B cell (primary cell): ENCODE measurements around the gene FAM168A. TPM values are rescaled to one million over a fixed set of nuclear protein-coding genes. Genes with fewer than 3 reads are reported as not detected.

Experiments used
- ATAC-seq: fragments of 200-7000 bp; cut with Tn5 transposase; one replicate; pipeline ENCODE4 v1.10.0; 2021; ENCODE audit warnings: low read depth, mild to moderate bottlenecking, moderate number of reproducible peaks, moderate library complexity
- CTCF ChIA-PET: fragments of 350-600 bp; sonication (Branson Sonifier 250); formaldehyde crosslinking; loops from one replicate; lab custom pipeline; 2021; ENCODE audit warnings: antibody characterized with exemption, inconsistent platforms; lab: Charles Lee
- POLR2A ChIA-PET: fragments of 350-600 bp; sonication (Branson Sonifier 250); formaldehyde crosslinking; loops from one replicate; lab custom pipeline; 2021; ENCODE audit warnings: antibody characterized with exemption; lab: Charles Lee
- DNase-seq: peaks from one replicate; pipeline ENCODE4 v3.0.0; 2013
- H2AFZ ChIP-seq: 2 replicates; pipeline ENCODE4 v1.6.1; 2012; ENCODE audit warnings: mild to moderate bottlenecking, low read depth, low read length; ENCODE audit not compliant: insufficient read depth, poor library complexity, severe bottlenecking
- H3K27ac ChIP-seq, 2 donors: 1 replicate in 1 of 2; 2 replicates in 1 of 2; pipeline ENCODE4 v1.5.1; 2012 to 2013; ENCODE audit warnings: low read length in 2 of 2, mild to moderate bottlenecking in 2 of 2, moderate library complexity in 1 of 2
- H3K27me3 ChIP-seq, 4 experiments: fragments of 200-600 bp in 1 of 4; sonication (generic) in 1 of 4; replicated peaks in 1 of 4; 1 replicate in 2 of 4; 2 replicates in 2 of 4; pipeline versions ENCODE4 v1.6.1 to v1.7.0; 2013 to 2016; ENCODE audit warnings: low read length in 3 of 4, mild to moderate bottlenecking in 2 of 4, mixed read lengths in 1 of 4, moderate library complexity in 1 of 4; ENCODE audit not compliant: insufficient read depth in 4 of 4, control insufficient read depth in 3 of 4; ENCODE audit errors: control extremely low read depth in 1 of 4
- H3K36me3 ChIP-seq, 2 experiments: replicated peaks in 1 of 2; 1 replicate in 1 of 2; 2 replicates in 1 of 2; pipeline versions ENCODE4 v1.6.1 to v1.7.1; 2013; ENCODE audit warnings: low read length in 1 of 2; ENCODE audit not compliant: insufficient read depth in 2 of 2, control insufficient read depth in 1 of 2; ENCODE audit errors: control extremely low read depth in 1 of 2, extremely low read depth in 1 of 2
- H3K4me1 ChIP-seq, 2 donors: fragments of 200-600 bp in 1 of 2; sonication (generic) in 1 of 2; 1 replicate in 1 of 2; 2 replicates in 1 of 2; pipeline versions ENCODE4 v1.5.1 to v1.6.1; 2013 to 2017; ENCODE audit warnings: low read length in 2 of 2; ENCODE audit not compliant: control insufficient read depth in 2 of 2, insufficient read depth in 2 of 2
- H3K4me2 ChIP-seq: replicated peaks from 2 replicates; pipeline ENCODE3; 2012; ENCODE audit warnings: mild to moderate bottlenecking, low read depth, low read length; ENCODE audit not compliant: poor library complexity, severe bottlenecking
- H3K4me3 ChIP-seq, 5 experiments: fragments of 200-600 bp in 1 of 5; sonication (generic) in 1 of 5; 1 replicate in 3 of 5; 2 replicates in 2 of 5; pipeline versions ENCODE4 v1.5.1 to v1.7.0; 2011 to 2016; ENCODE audit warnings: low read length in 4 of 5, mild to moderate bottlenecking in 4 of 5, low read depth in 2 of 5, control low read depth in 1 of 5, moderate library complexity in 1 of 5; ENCODE audit not compliant: insufficient read depth in 1 of 5; ENCODE audit errors: control extremely low read depth in 1 of 5, extremely low read depth in 1 of 5
- H3K79me2 ChIP-seq: fragments of 200-600 bp; sonication (generic); one replicate; pipeline ENCODE4 v1.6.0; 2016; ENCODE audit warnings: low read length; ENCODE audit not compliant: control insufficient read depth, insufficient read depth
- H3K9ac ChIP-seq: fragments of 200-600 bp; sonication (generic); 2 replicates; pipeline ENCODE4 v1.6.1; 2017; ENCODE audit warnings: mild to moderate bottlenecking, low read length, moderate library complexity
- H3K9me3 ChIP-seq, 3 donors: one replicate each; pipeline versions ENCODE4 v1.6.1 to v1.7.1; 2013; ENCODE audit warnings: low read length in 2 of 3; ENCODE audit not compliant: control insufficient read depth in 2 of 3, insufficient read depth in 1 of 3; ENCODE audit errors: control extremely low read depth in 1 of 3
- H4K20me1 ChIP-seq: 2 replicates; pipeline ENCODE4 v1.6.0; 2012; ENCODE audit warnings: mild to moderate bottlenecking, low read length; ENCODE audit not compliant: insufficient read depth, control insufficient read depth, poor library complexity, severe bottlenecking
- H3K27ac Mint-ChIP-seq: one replicate; pipeline ENCODE4 v1.8.0; 2021; ENCODE audit warnings: mixed read lengths
- H3K27me3 Mint-ChIP-seq: one replicate; pipeline ENCODE4 v1.8.0; 2021; ENCODE audit warnings: mixed read lengths
- H3K4me1 Mint-ChIP-seq: one replicate; pipeline ENCODE4 v1.8.0; 2021; ENCODE audit warnings: mixed read lengths
- H3K4me3 Mint-ChIP-seq: one replicate; pipeline ENCODE4 v1.8.0; 2021; ENCODE audit warnings: mixed read lengths
- H3K9me3 Mint-ChIP-seq: one replicate; pipeline ENCODE4 v1.8.0; 2022; ENCODE audit warnings: mixed read lengths; ENCODE audit not compliant: insufficient read depth
- CTCF ChIP-seq: fragments of 200-600 bp; IDR thresholded peaks from one replicate; pipeline ENCODE4 v1.8.0; 2022; ENCODE audit warnings: antibody characterized with exemption, mild to moderate bottlenecking
- EZH2 ChIP-seq: IDR thresholded peaks from 2 replicates; pipeline ENCODE4 v1.6.1; 2012; ENCODE audit warnings: borderline replicate concordance, low read depth, mild to moderate bottlenecking, moderate library complexity, low read length; ENCODE audit not compliant: insufficient read depth, poor library complexity, severe bottlenecking
- WGBS: methylation state at CpG from one replicate; pipeline ENCODE4 v1.1.5; 2013; ENCODE audit warnings: missing lambda C conversion rate; ENCODE audit not compliant: insufficient coverage; 5-methylcytosine and 5-hydroxymethylcytosine counted together
- intact Hi-C: fragments of 100-400 bp; cut with micrococcal nuclease; formaldehyde crosslinking; loops from one replicate; pipeline ENCODE4 v1.10.0; 2022
- polyA plus RNA-seq: library from polyadenylated mRNA; depleted of rRNA; stranded (reverse); fragments of >200 nt; gene quantifications from 2 replicates; pipeline ENCODE4 v1.2.3, GENCODE V29; 2012
- total RNA-seq, 2 donors: library from RNA; stranded (reverse); fragments of 120-200 nt in 1 of 2; gene quantifications; 1 replicate in 1 of 2; 2 replicates in 1 of 2; pipeline versions ENCODE4 v1.2.3 to v1.2.4, GENCODE V29; 2013 to 2022

Gene FAM168A
- total and polyA plus RNA-seq, 2 donors (not counting 1 experiment from before 2014, with no cell fraction given), result 11.0 to 26.8 TPM

DNA sequence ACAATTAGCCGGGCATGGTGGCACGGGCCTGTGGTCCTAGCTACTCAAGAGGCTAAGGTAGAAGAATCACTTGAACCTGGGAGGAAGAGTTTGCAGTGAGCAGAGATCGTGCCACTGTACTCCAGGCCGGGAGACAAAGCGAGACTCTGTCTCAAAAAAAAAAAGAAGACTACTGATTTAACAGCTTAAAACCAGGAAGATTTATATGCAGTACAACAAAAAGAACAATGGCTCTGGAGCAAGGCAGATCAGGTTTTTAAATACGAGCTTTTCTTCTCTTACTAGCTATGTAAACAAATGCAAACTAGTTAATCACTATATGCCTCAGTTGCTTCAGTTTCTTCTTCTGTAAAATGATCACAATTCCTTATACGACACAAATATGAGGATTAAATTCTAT lies 6.9 kb downstream of the FAM168A start:
- ChIA-PET CTCF (interaction anchor here (0.9 kb wide), 1 partner anchor 112 kb away, joined by 3 read pairs; no protein-coding TSS in a partner anchor), POLR2A (no interaction called here)
- no peak for TF ChIP-seq EZH2
- no peak for TF ChIP-seq CTCF
- no peaks in the 10 kb centered on the region for H4K20me1 ChIP-seq
- peaks cover 8 to 10% of the 10 kb centered on the region in 2 donors for H3K4me1 ChIP-seq
- H3K79me2 ChIP-seq, result peaks cover 51% of the 10 kb centered on the region
- no peak overlapping the region for H3K27ac ChIP-seq
- no peak for DNase-seq
- no peaks in the 10 kb centered on the region for H3K9me3 Mint-ChIP-seq
- no peak overlapping the region for H3K4me2 ChIP-seq
- H3K4me1 Mint-ChIP-seq, result peaks cover 22% of the 10 kb centered on the region
- no peak overlapping the region for H3K27ac Mint-ChIP-seq
- H3K4me3 Mint-ChIP-seq, result no peak overlapping the region
- no peaks in the 10 kb centered on the region for H3K9me3 ChIP-seq
- 93% methylated on average over 3 of the region's 7 CpGs for WGBS
- no peak for ATAC-seq
- H2AFZ ChIP-seq, result no peak overlapping the region
- no peaks in the 10 kb centered on the region for H3K36me3 ChIP-seq
- H3K4me3 ChIP-seq, result no peak overlapping the region
- no peaks in the 10 kb centered on the region for H3K27me3 Mint-ChIP-seq
- no peaks in the 10 kb centered on the region for H3K27me3 ChIP-seq
- intact Hi-C loops, result loop anchor here (10.0 kb wide), 1 partner anchor 1366 kb away; the partner anchor contains the start of gene INPPL1
- H3K9ac ChIP-seq, result no peak overlapping the region

- Histone ChIP-seq H3K36me3 (no peaks in the 10 kb centered on the region), H3K4me1 (peaks cover 5 to 10% of the 10 kb centered on the region in 2 donors), H2AFZ (no peak overlapping the region), H3K79me2 (peaks cover 71% of the 10 kb centered on the region), H3K9ac (no peak overlapping the region), H3K27me3 (no peaks in the 10 kb centered on the region), H3K4me3 (no peak overlapping the region), H4K20me1 (no peaks in the 10 kb centered on the region), H3K27ac (no peak overlapping the region), H3K4me2 (no peak overlapping the region), H3K9me3 (no peaks in the 10 kb centered on the region)
- Mint-ChIP-seq H3K9me3 (no peaks in the 10 kb centered on the region), H3K4me1 (peaks cover 10% of the 10 kb centered on the region), H3K27me3 (no peaks in the 10 kb centered on the region), H3K4me3 (no peak overlapping the region), H3K27ac (no peak overlapping the region)
- POLR2A ChIA-PET, result interaction anchor here (0.5 kb wide), 1 partner anchor 310 kb away, joined by 4 read pairs; no protein-coding TSS in a partner anchor
- WGBS, result no CpG with 5 or more reads among the region's 1 CpG
- intact Hi-C loops, result no loop called here
- no peak for TF ChIP-seq CTCF
- no peak for TF ChIP-seq EZH2
- ATAC-seq (no peak), DNase-seq (no peak)
- CTCF ChIA-PET, result no interaction called here
Observed at GRCh38 chr11:73586791-73587190, 11.1 kb downstream of the FAM168A start.
